VCaP (cell line): Measurements from ENCODE around the gene TAF5L.

Source experiments
- H3K27ac ChIP-seq: fragments of 450-650 bp; 2 replicates; pipeline ENCODE4 v1.5.1; 2017
- CTCF ChIP-seq: fragments of 450-650 bp; conservative IDR thresholded peaks from 2 replicates; pipeline ENCODE4 v1.5.1; 2017; ENCODE audit warnings: mild to moderate bottlenecking, moderate library complexity

TAF5L gene

GRCh38 chr1:229625915-229626831 is at the start of gene TAF5L, which contains the start of gene URB2:
TAF5L (minus strand) TSS chr1:229626122; CDS start chr1:229614482, 11,640 bp downstream.
URB2 (plus strand) TSS chr1:229626247; CDS start chr1:229627634, 1,387 bp downstream.
- peak within 1 kb of the TSS; percentile 81 for H3K27ac ChIP-seq
- TF ChIP-seq CTCF, result no peak

GRCh38 chr1:229675396-229675795 is 49.5 kb upstream of the TAF5L start:
- TF ChIP-seq CTCF, result no peak
- no peak overlapping the region for H3K27ac ChIP-seq

- TF ChIP-seq CTCF, result no peak
Measured at GRCh38 chr1:229674042-229674441, 48.1 kb upstream of the TAF5L start.

GRCh38 chr1:229672246-229672645 is 46.3 kb upstream of the TAF5L start:
- no peak overlapping the region for H3K27ac ChIP-seq
- TF ChIP-seq CTCF, result no peak

More at GRCh38 chr1:229674042-229674441, 48.1 kb upstream of the TAF5L start:
- H3K27ac ChIP-seq, result no peak overlapping the region

GRCh38 chr1:229671310-229671709 is 45.4 kb upstream of the TAF5L start:
- TF ChIP-seq CTCF, result no peak
- no peak overlapping the region for H3K27ac ChIP-seq

GRCh38 chr1:229669333-229669732 is 43.4 kb upstream of the TAF5L start:
- TF ChIP-seq CTCF, result no peak
- H3K27ac ChIP-seq, result no peak overlapping the region

GRCh38 chr1:229666585-229666984 is 40.7 kb upstream of the TAF5L start:
- TF ChIP-seq CTCF, result no peak
- H3K27ac ChIP-seq, result no peak overlapping the region
